G401.6 (cell line): ENCODE measurements around the gene SERPINI1.

Experiments
- FAIRE-seq: peaks from 2 replicates; lab custom pipeline; 2012; peaks lifted over from hg19 to GRCh38; lab: Jason Lieb, UNC

Gene SERPINI1

DNA sequence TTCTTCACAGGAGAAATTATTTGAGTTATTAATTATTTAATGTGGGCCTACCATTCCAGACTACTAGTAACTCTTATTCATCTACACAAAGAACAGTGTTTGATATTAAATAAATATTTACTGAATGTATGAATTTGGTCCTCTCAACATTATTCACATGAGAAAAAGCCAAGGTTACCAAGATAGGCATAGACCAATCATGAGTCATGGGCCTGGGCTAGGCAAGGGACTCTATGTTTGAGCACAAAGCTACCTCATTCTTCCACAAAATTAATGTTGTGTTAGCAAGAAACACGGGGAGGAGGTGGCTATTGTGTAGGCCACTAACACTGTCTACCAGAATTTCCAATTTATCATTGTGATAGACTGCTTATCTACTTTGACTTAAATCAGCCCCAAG lies 115.7 kb downstream of the SERPINI1 start:
- FAIRE-seq = no peak

DNA sequence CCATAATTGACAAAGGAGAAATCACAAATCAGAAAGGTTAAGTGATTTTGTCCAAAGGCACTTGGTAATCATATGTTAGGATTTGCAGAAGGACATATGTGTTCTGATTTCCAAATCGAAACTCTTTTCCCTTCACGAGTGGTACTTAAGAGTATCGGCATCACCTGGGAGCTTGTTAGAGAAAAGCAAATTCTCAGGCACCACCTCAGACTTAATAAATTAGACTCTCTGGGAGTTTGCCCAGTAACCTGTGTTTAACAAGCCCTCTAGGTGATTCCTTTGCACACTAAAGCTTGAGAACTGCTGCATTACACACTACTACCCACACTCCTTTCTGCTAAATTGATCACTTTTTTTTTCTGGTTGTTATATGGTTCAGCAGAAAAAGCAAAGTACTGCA lies 116.2 kb downstream of the SERPINI1 start:
- no peak for FAIRE-seq

DNA sequence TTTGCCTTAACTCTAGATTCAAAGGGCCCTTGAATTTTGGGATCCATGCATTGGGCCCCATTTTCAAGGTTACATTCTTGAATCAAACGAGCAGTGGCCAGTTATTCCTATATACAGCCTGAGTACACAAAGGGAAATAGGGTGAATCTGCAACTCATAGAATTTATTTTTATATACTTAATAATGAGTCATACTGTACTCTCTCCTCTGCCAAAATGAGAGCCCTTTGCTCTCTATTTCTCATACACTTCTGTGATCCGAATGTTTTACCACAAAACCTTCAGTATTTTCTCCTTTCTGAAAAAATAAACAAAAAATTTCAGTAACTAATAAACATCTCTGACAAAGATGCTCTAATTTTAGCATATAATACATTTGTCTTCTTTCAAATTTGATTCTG lies 116.7 kb downstream of the SERPINI1 start:
- no peak for FAIRE-seq

DNA sequence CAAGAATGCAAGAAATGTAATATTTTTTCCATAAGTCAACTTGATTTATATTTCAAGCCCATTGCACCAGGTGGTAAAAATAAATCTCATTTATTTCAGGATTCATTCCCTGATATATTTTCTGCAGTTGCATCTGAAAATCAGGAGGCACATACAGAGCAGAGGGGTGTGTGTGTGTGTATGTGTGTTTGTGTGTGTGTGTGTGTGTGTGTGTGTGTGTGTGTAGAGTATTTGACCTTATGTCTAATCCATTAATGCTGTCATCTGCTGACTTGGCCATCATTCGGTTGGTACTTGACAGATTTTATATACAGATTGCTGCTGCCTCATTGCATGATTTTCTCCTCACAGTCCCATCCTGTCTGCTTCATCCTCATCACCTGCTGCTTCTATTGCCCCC lies 118.5 kb downstream of the SERPINI1 start:
- no peak for FAIRE-seq

DNA sequence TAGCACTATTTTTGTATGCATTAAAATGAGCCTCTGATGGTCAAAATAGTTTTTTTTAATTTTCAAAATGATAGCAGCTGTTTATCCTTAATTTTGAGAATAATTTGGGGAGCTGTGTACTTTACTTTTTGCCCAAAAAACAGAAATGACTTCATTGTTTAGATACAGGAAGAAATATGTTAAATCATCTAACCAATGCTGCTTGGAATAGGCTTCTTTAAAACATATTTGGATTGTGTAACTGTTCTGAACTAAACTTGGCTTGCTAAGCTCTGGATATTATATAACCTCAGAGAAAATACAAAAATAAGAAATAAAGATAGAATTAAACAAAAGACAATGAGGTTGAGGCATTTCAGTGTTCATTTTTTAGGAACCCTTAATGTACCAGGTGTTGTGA lies 119.3 kb downstream of the SERPINI1 start:
- no peak for FAIRE-seq

DNA sequence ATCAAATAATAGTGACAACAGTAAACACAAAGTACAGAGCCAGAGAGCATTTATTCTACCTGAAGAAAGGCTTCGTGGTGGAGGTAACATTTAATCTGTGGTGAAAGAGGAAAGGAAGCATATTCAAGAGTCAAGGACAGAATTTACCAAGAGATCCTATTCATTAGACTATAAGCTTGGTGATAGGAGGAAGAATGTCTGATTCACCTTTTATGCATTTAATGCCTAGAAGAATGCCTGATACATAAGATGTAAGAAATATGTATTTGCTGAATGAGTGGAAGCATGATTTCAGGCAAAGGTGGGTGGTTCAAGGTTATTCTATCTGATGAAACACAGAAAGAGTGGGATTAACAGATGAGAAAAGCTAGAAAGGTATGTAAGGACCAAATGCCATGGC lies 119.8 kb downstream of the SERPINI1 start:
- FAIRE-seq = no peak

DNA sequence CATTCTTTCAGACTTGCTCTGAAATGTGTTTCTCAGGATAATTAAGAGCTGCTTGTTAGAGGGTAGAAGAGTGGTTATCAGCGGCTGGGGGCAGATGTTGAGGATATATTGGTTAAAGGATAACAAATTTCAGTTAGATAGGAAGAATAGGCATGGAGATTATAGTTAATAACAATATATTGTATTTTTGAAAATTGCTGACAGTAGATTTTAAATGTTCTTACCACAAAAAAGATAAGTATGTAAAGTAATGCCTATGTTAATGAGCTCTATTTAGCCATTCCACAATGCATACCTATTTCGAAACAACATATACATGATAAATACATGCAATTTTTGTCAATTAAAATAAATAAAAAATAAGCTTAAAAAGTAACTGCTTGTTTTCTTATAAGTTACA lies 123.3 kb downstream of the SERPINI1 start:
- no peak for FAIRE-seq

DNA sequence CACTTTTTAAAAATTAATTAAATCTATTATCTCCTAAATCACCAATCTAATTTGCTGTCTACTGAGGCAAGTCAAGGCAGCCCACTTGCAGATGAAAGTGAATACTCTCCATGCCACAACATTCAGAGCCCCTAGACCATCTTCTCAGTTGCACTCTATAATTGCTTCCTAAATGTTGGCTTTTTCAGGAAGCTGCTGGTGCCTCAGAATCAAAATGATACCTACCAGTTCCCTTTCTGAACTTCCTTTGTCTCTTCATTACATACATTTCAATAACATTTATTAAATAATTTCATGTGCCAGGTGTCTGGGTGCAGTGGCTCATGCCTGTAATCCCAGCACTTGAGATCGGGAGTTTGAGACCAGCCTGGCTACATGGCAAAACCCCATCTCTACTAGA lies 124.1 kb downstream of the SERPINI1 start:
- FAIRE-seq = no peak

DNA sequence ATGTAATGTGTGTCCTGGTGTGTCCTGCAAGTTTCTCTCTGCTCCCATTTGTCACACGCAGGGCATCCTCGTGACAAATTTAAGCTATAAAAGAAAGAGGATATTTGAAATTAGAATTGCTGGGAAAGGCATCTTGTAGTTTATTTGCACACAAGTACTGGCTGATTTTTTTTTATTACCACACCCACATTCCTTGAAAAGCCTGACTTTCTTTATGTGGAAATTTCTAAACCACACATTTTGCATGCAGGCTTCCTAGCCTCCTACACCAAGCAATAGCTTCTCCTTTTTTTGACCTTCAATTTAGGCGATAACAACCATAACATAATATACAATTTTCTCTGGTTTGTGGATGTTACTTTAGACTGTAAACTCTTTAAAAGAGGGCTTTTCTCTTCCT lies 126.1 kb downstream of the SERPINI1 start:
- FAIRE-seq = no peak

DNA sequence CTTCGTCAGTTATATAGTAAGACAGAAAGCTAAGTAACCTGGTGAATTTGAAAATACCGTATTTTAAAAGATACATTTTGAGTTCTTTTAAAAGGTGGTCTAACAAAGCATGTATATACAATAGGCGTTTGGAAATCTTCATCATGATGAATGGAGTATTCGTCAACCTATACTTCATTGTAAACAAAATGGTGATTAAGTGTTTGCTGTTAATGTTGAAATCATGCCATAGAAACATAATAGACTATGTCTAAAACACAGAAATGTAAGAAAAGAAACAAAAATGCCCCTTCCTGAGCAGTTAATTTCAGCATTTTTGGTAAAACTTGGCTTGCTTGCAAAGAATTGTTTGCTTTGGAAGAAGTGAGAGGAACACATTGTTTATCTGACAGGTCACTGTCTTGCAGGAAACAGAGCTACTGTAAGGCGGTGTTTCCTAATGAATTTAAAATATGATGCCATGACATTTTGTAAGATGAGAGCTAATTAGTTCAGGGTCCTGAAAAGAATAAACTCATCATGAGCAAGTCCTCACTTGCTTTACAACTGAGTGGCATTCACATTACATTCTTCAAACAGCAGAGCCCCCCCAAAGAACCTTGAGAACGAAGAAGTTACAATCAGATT lies 126.7 kb downstream of the SERPINI1 start:
- FAIRE-seq = no peak

DNA sequence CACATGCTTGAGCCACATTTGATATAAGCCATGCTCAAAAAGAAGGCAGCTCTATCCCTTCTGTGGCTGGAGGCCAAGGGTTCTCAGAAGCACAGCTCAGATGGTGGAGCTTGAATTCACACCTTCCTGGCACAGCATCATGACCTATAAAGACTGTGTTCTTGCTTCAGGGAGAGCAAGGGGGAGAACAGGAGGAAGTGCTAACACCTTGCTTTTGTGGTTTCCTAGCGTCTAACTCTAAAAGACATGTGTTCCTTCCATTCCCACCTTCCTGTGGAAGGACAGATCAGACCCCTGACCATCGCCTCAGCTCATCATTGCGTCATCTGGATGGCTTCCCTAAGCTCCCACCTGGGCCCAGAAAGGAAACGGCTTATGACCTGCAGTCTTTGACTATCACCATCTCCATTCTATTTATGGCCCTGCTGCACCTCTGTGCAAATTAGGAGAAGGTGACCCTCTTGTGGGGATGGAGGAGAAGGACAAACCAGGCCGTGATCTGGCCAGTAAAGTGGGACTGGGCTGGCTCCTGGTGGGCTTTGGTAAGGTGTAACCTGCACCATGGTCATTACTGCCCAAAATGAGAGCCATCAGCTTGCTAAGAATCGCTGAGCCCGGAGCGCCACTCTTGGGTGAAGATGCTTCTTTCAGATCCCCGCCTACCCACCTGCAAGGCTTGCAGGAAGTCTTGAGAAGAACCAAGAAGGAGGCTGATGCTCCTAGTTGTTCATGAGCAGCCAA lies 128.5 kb downstream of the SERPINI1 start:
- FAIRE-seq = no peak

DNA sequence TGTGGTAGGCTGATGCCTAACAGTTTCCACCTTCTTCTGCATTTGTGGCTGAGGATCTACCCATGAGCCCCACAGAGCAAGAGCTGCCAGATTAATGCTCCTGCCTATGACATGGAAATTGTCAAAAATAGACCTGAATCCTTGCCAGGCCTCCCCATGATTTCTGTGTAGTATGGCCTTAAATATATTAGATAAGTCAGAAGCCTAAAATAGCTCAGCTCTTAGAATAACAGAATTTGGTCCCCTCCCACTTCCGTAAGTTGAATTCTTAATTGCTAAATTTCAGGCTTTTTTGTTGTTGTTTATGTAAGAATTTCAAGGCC lies 129.0 kb downstream of the SERPINI1 start:
- no peak for FAIRE-seq

DNA sequence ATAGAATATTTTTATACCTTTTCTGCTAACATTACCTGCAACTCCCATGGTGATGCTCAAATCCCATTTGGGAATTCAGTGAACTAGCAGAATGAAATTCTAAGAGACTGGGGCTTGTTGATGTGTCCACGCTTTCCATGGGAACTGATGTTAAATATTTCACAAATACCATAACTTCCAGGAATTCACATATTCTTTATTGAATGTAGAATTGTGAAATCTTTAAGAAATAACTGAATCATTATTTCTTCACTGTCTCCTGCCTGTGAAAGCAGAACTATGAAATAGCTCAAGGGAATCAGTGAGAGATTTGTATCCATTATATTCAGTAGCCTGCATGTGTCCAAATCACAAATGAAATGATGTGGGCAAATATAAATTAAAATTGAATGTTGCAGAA lies 130.8 kb downstream of the SERPINI1 start:
- no peak for FAIRE-seq

DNA sequence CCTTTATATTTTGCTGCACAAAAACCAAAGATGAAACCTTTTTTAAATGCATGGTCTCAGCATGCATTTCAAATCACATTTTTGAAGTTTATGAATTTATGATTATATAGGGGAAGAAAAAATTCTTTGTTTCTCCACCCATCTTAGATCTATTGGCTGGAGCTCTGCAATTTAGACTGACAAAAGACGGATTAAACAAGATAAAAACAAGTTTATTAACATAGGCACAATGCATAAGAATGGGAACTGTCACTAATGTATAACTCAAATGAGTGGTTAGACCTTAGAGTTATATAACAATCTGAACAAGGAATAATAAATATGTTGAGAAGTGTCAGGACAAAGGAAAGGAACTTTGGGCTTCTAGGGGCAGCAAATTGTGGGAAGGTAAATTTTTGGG lies 132.5 kb downstream of the SERPINI1 start:
- FAIRE-seq = no peak

DNA sequence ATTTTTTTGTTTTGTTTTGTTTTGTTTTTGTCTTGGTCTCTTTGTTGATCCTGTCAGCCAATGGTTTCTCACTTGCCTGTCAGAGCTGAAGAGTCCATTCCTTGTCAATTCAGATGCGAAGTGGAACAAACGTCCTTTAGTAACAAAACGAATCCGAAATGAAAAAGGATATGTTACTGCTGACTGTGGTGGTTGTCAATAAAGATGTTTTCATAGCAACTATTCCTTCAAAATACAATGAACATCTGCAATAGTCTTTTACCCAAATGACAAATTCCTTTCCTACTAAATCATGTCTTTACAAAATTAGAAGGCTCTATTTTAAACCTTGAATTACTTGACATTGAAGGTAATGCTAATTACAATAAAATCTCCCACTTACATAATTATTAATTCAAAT lies 134.7 kb downstream of the SERPINI1 start:
- no peak for FAIRE-seq

DNA sequence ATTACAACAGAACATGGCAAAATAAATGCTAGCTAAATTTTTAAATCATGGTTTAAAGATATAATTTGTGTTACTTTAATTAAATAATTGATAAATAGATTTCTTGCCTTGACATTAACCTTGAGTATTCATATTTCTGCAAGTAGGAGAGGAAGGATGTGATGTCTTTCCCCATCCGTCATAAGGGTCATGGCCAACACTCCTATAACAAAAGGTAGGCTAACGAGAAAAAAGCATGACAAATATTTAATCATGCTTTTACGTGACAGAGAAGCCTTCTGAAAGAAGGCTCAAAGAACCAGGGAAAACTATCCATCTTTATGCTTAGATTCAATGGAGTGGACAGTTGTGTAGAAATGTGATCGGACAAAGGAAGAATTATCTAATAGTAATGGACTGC lies 135.2 kb downstream of the SERPINI1 start:
- no peak for FAIRE-seq

DNA sequence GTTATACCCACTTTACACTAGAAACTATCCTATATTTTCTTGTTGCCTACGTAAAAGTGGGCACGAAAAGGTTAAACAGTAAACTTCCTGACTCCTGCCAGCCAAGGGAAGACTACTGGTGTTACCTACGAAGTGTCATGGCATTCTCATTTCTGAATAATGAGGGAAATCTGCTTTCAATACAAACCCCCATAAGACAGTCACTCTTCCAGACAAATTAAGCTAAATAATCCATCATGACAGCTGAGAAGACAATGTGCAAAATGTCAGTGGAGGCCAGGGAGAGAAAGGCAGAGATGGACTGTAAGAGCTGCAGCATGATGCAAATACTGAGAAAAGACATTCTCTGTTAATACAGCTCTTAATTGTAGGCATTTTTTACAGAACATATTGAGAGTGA lies 136.5 kb downstream of the SERPINI1 start:
- no peak for FAIRE-seq

DNA sequence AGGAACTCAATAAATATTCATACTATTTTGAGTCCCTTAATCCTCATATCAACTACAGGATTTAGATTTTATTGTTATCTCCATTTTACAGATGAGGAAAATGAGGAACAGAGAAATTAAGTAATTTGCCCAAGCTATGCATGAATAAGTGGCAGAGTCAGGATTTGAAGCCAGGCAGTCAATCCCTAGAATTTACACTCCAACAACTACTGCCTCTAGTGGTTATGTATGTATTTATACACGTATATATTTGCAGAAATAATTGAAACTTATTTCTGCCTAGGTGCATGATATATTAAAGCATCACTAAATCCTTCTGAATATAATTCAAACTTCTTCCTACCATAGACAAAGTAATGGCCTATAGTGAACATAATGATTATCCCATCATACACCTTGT lies 137.4 kb downstream of the SERPINI1 start:
- no peak for FAIRE-seq

DNA sequence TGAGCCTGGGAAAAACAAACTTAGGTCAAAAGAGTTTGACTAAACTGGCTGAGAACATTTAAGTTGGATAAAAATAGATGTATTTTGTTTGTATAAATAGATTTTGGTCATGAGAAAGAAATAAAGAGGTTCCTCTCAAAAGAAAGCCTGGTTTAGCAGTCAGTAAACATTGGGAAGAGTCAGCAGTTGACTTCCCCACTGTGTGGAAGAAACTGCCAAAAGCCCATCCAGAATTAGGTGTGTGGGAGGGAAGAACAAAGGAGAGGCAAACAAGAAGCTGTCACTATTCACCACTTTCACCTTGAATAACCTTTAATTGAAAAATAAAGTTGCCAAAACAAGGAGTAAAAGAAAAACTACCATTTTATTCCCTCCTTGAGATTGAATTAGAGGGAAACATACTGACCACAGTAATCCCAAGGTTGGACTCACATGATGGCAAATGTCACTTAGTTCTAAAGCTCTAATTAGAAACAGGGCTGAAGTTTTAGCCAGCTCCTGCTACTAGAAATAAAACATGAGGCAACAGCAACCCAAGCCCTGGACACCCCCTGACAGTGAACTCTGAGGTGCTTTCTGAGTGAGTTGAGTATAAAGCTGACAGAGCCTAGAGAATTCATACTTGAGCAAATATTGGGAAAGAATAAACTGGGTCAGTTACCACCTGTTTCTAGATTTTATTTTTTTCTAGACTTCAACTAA lies 139.3 kb downstream of the SERPINI1 start:
- FAIRE-seq = no peak
